Panc1 (cell line): ENCODE results near the gene TFDP1. TPM values are rescaled to one million over a fixed set of nuclear protein-coding genes. Genes with fewer than 3 reads are reported as not detected.

Experiments
- ATAC-seq: fragments of 200-7000 bp; cut with Tn5 transposase; 2 replicates; pipeline ENCODE4 v1.9.1; 2020; ENCODE audit warnings: mild to moderate bottlenecking, moderate library complexity
- BruUV-seq: library from RNA; stranded (reverse); fragments of 400-500 nt; replicated peaks from 2 replicates; lab custom pipeline; 2021; lab: Mats Ljungman, UMichigan
- CTCF ChIA-PET: fragments of 300-600 bp; sonication (Branson Sonifier 250); formaldehyde crosslinking; loops from one replicate; lab custom pipeline; 2022; ENCODE audit warnings: antibody characterized with exemption; lab: Charles Lee
- POLR2A ChIA-PET: fragments of 300-600 bp; sonication (Branson Sonifier 250); formaldehyde crosslinking; loops from one replicate; lab custom pipeline; 2022; ENCODE audit warnings: antibody characterized with exemption; lab: Charles Lee
- DNase-seq: peaks from one replicate; pipeline ENCODE4 v3.0.0-alpha.2; 2010; ENCODE audit warnings: low read depth, low spot score
- H3K27ac ChIP-seq: 2 replicates; pipeline ENCODE4 v1.5.1; 2011; ENCODE audit warnings: mild to moderate bottlenecking, low read length, inconsistent platforms
- H3K27me3 ChIP-seq: fragments of 200-500 bp; sonication (Bioruptor generic); 2 replicates; pipeline ENCODE4 v1.6.0; 2014; ENCODE audit warnings: low read length, inconsistent platforms; ENCODE audit not compliant: control insufficient read depth, insufficient read depth
- H3K36me3 ChIP-seq: fragments of 200-500 bp; sonication (Bioruptor generic); 2 replicates; pipeline ENCODE4 v1.5.1; 2014; ENCODE audit warnings: inconsistent platforms, mild to moderate bottlenecking, low read length, moderate library complexity; ENCODE audit not compliant: control insufficient read depth, insufficient read depth
- H3K4me1 ChIP-seq: 2 replicates; pipeline ENCODE4 v1.5.1; 2011; ENCODE audit warnings: inconsistent platforms, mild to moderate bottlenecking, low read length, moderate library complexity; ENCODE audit not compliant: control insufficient read depth, insufficient read depth
- H3K4me3 ChIP-seq, 2 experiments: 2 replicates each; pipeline ENCODE4 v1.5.1; 2011 to 2012; ENCODE audit warnings: low read depth in 2 of 2, low read length in 2 of 2, mild to moderate bottlenecking in 2 of 2, inconsistent platforms in 1 of 2, moderate library complexity in 1 of 2
- H3K9me3 ChIP-seq: fragments of 200-500 bp; sonication (Bioruptor generic); 2 replicates; pipeline ENCODE4 v1.5.1; 2014; ENCODE audit warnings: low read depth, mild to moderate bottlenecking, inconsistent platforms, low read length, moderate library complexity; ENCODE audit not compliant: control insufficient read depth, insufficient read depth
- POLR2AphosphoS5 ChIP-seq: IDR thresholded peaks from 2 replicates; pipeline ENCODE4 v1.6.1; 2012; ENCODE audit warnings: mild to moderate bottlenecking, low read depth, low read length, moderate library complexity
- SIN3A ChIP-seq: IDR thresholded peaks from 2 replicates; pipeline ENCODE4 v1.6.1; 2012; ENCODE audit warnings: low read depth, mild to moderate bottlenecking, low read length, moderate library complexity, borderline replicate concordance; ENCODE audit not compliant: insufficient read depth
- TCF7L2 ChIP-seq: IDR thresholded peaks from 2 replicates; pipeline ENCODE4 v1.6.1; 2011; ENCODE audit warnings: mild to moderate bottlenecking, low read depth, low read length, inconsistent platforms
- in situ Hi-C: cut with HindIII; loops from 2 replicates; pipeline ENCODE4 v1.10.0; 2016; ENCODE audit warnings: low sequenced_read_pairs, low pct_unique_long_range_greater_than_20kb
- intact Hi-C: fragments of 100-400 bp; cut with micrococcal nuclease; formaldehyde crosslinking; loops from one replicate; pipeline ENCODE4 v1.10.0; 2022; ENCODE audit not compliant: unreplicated experiment
- total RNA-seq: library from RNA; stranded (reverse); gene quantifications from one replicate; pipeline ENCODE4 v1.2.1, GENCODE V29; 2021; ENCODE audit not compliant: unreplicated experiment
- TF ChIP-seq, protein P1 (sequence below), 2 experiments: IDR thresholded peaks; 2 replicates each; pipeline ENCODE4 v1.6.1; 2011 to 2012; ENCODE audit warnings: low read depth in 2 of 2, control low read depth in 1 of 2, low read length in 1 of 2, mild to moderate bottlenecking in 1 of 2, moderate library complexity in 1 of 2; ENCODE audit not compliant: insufficient read depth in 1 of 2
- TF ChIP-seq, protein P2 (sequence below): fragments of 450-650 bp; IDR thresholded peaks from 2 replicates; pipeline ENCODE4 v1.5.1; 2017; ENCODE audit warnings: mild to moderate bottlenecking

TFDP1 gene
- total RNA-seq, 1 experiment from 2014 or later: 91.6 TPM

DNA sequence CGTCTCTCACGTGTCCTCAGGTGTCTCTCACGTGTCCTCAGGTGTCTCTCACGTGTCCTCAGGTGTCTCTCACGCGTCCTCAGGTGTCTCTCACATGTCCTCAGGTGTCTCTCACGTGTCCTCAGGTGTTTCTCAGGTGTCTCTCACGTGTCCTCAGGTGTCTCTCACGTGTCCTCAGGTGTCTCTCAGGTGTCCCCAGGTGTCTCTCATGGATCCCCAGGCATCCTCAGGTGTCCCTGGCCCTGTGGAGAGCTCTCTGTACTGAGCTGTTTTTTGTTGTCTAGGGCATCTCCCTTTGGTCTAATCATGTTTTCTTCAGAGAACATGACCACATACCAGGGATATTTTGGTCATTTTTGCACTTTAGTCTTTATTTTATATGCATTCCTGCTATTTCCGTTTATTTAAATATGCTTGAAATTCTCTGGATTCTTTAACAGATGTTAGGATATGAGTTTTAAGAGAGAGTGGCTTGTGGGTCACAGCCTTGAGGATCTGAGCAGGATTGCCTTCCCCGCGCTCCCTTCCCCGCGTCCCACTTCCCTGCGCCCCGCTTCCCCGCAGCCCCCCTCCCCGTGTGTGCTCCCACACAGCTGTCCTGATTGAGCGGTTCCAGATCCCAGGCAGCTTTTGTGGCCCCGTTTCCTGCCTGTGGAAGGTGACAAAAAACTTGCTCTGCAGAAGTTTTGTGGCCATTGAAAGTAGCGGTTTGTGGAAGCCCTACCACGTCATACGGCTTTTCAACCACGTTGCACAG lies 41.6 kb downstream of the TFDP1 start:
- ChIA-PET POLR2A (no interaction called here), CTCF (no interaction called here)
- H3K4me3 ChIP-seq: no peak overlapping the region
- no peak overlapping the region for H3K27ac ChIP-seq
- ATAC-seq (no peak), DNase-seq (no peak)
- no peaks in the 10 kb centered on the region for H3K9me3 ChIP-seq
- no peaks in the 10 kb centered on the region for H3K27me3 ChIP-seq
- no TSS peak for BruUV-seq
- no peaks in the 10 kb centered on the region; the same call in 1 of the 2 replicates for H3K36me3 ChIP-seq
- TF ChIP-seq, protein P1, sequence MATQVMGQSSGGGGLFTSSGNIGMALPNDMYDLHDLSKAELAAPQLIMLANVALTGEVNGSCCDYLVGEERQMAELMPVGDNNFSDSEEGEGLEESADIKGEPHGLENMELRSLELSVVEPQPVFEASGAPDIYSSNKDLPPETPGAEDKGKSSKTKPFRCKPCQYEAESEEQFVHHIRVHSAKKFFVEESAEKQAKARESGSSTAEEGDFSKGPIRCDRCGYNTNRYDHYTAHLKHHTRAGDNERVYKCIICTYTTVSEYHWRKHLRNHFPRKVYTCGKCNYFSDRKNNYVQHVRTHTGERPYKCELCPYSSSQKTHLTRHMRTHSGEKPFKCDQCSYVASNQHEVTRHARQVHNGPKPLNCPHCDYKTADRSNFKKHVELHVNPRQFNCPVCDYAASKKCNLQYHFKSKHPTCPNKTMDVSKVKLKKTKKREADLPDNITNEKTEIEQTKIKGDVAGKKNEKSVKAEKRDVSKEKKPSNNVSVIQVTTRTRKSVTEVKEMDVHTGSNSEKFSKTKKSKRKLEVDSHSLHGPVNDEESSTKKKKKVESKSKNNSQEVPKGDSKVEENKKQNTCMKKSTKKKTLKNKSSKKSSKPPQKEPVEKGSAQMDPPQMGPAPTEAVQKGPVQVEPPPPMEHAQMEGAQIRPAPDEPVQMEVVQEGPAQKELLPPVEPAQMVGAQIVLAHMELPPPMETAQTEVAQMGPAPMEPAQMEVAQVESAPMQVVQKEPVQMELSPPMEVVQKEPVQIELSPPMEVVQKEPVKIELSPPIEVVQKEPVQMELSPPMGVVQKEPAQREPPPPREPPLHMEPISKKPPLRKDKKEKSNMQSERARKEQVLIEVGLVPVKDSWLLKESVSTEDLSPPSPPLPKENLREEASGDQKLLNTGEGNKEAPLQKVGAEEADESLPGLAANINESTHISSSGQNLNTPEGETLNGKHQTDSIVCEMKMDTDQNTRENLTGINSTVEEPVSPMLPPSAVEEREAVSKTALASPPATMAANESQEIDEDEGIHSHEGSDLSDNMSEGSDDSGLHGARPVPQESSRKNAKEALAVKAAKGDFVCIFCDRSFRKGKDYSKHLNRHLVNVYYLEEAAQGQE (IDR thresholded peaks at IDR 0.05; ENCODE audit: insufficient read depth in 1 of 2, low read depth in 2 of 2, low read length in 1 of 2): no peak
- TF ChIP-seq TCF7L2: no peak
- TF ChIP-seq POLR2AphosphoS5: no peak
- TF ChIP-seq, protein P2, sequence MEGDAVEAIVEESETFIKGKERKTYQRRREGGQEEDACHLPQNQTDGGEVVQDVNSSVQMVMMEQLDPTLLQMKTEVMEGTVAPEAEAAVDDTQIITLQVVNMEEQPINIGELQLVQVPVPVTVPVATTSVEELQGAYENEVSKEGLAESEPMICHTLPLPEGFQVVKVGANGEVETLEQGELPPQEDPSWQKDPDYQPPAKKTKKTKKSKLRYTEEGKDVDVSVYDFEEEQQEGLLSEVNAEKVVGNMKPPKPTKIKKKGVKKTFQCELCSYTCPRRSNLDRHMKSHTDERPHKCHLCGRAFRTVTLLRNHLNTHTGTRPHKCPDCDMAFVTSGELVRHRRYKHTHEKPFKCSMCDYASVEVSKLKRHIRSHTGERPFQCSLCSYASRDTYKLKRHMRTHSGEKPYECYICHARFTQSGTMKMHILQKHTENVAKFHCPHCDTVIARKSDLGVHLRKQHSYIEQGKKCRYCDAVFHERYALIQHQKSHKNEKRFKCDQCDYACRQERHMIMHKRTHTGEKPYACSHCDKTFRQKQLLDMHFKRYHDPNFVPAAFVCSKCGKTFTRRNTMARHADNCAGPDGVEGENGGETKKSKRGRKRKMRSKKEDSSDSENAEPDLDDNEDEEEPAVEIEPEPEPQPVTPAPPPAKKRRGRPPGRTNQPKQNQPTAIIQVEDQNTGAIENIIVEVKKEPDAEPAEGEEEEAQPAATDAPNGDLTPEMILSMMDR: no peak
- no peak for TF ChIP-seq SIN3A
- in situ Hi-C loops (no loop called here), intact Hi-C loops (no loop called here)
- H3K4me1 ChIP-seq: peaks cover 3% of the 10 kb centered on the region; the same call in 1 of the 2 replicates

DNA sequence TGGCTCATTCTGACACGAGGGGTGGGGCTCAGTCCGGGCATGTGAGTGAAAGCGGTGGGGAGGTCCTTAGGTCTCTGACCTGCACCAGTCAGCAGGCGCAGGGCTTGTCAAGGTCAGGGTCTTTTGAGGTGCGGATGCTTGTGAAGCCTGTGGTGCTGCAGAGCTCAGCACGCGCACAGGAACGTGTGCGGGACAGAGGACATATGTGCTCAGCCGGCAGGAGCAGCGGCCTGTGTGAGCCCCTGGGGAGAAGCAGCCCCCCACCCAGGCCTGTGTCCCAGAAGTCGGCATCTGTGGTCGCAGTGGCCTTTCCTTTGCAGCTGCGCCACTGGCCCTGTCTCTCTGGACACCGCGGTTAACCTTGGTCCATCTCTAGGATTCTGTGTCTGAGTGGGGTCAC lies 42.6 kb downstream of the TFDP1 start:
- in situ Hi-C loops: no loop called here

More for the DNA sequence above, 42.6 kb downstream of the TFDP1 start:
- Histone ChIP-seq H3K27ac (no peak overlapping the region), H3K27me3 (no peaks in the 10 kb centered on the region), H3K4me3 (no peak overlapping the region), H3K4me1 (peaks cover 3% of the 10 kb centered on the region; the same call in 1 of the 2 replicates), H3K9me3 (no peaks in the 10 kb centered on the region), H3K36me3 (no peaks in the 10 kb centered on the region; the same call in 1 of the 2 replicates)
- no TSS peak for BruUV-seq
- no peak for TF ChIP-seq POLR2AphosphoS5
- TF ChIP-seq TCF7L2: no peak
- TF ChIP-seq, protein P2: no peak
- no peak for TF ChIP-seq SIN3A
- TF ChIP-seq, protein P1 (IDR thresholded peaks at IDR 0.05; ENCODE audit: insufficient read depth in 1 of 2, low read depth in 2 of 2, low read length in 1 of 2): no peak
- DNase-seq: no peak
- ChIA-PET CTCF (no interaction called here), POLR2A (no interaction called here)
- intact Hi-C loops: no loop called here
- ATAC-seq: no peak
